HG02884 (cell line): ENCODE measurements around the gene C16orf46.

Experiments
- ATAC-seq: cut with Tn5 transposase; IDR thresholded peaks from one replicate; pipeline ENCODE4 v1.9.1; 2021; ENCODE audit warnings: mild to moderate bottlenecking, moderate library complexity; ENCODE audit not compliant: unreplicated experiment

Gene C16orf46

GRCh38 chr16:81026429-81026828 lies 50.6 kb downstream of the C16orf46 start:
- no peak for ATAC-seq

- ATAC-seq: no peak
Measured at GRCh38 chr16:81018496-81018895, 58.5 kb downstream of the C16orf46 start.

DNA sequence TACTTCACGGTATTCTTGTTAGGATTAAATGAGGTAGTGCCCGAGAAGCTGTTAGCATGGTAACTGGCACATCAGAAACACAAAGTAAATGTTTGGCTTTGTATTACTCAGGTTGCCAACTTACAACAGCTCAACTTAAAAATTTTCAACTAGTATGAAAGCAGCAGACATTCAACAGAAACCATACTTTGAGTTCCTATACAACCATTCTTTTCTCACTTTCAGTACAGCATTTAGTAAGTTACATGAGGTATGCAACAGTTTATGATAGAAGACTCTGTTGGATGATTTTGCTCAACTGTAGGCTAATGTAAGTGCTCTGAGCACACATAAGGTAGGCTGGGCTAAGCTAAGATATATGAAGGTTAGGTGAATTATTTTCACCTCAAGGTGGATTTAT lies 62.4 kb downstream of the C16orf46 start:
- no peak for ATAC-seq

DNA sequence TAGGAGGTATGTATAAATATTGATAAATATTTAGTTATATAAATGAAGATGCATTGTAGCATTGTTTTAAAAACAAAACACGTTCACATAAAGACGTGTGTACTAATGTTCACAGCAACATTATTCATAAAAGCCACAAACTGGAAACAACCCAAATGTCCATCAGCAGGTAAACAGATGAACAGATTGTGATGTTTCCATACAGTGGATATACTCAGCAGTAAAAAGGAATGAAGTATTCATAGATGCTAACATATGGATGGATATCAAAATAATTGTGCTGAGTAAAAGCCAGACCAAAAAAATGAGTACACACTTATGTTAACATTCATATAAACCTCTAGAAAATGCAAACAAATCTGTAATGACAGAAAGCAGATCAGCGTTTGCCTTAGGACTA lies 64.1 kb downstream of the C16orf46 start:
- no peak for ATAC-seq
